Measurements from ENCODE around the gene CD44. TPM values are rescaled to one million over a fixed set of nuclear protein-coding genes. Genes with fewer than 3 reads are reported as not detected.

Gene CD44
- total RNA-seq, 1 donor from 2014 or later = 55.6 TPM

GRCh38 chr11:35134403-35135148, 4.4 kb upstream of the CD44 start:
- intact Hi-C loops (cut with DNase I) = no loop called here
- DNase-seq (ENCODE audit: low spot score) = no peak

GRCh38 chr11:35135222-35135621, 3.7 kb upstream of the CD44 start:
- DNase-seq (ENCODE audit: low spot score) = no peak
- intact Hi-C loops (cut with DNase I) = no loop called here

- DNase-seq (ENCODE audit: low spot score) = no peak
- intact Hi-C loops (cut with DNase I) = no loop called here
These were observed 2.7 kb upstream of the CD44 start for GRCh38 chr11:35136311-35136710.

- intact Hi-C loops (cut with DNase I) = no loop called here
- DNase-seq (ENCODE audit: low spot score) = no peak
These were observed 913 bp upstream of the CD44 start for GRCh38 chr11:35138058-35138457.

- no peak for DNase-seq (ENCODE audit: low spot score)
- intact Hi-C loops (cut with DNase I) = no loop called here
These were observed 397 bp upstream of the CD44 start for GRCh38 chr11:35138606-35138942.

GRCh38 chr11:35139722-35140282, 831 bp downstream of the CD44 start:
- intact Hi-C loops (cut with DNase I) = loop anchor here (5.0 kb wide), 1 partner anchor 42 kb away; no protein-coding TSS in a partner anchor
- no peak for DNase-seq (ENCODE audit: low spot score)

GRCh38 chr11:35141071-35141470, 2.1 kb downstream of the CD44 start:
- intact Hi-C loops (cut with DNase I) = loop anchor here (5.0 kb wide), 1 partner anchor 41 kb away; no protein-coding TSS in a partner anchor
- DNase-seq (ENCODE audit: low spot score) = no peak

GRCh38 chr11:35141571-35141971, 2.6 kb downstream of the CD44 start:
- intact Hi-C loops (cut with DNase I) = loop anchor here (5.0 kb wide), 1 partner anchor 41 kb away; no protein-coding TSS in a partner anchor
- DNase-seq (ENCODE audit: low spot score) = peak; percentile 84

GRCh38 chr11:35142481-35143075, 3.6 kb downstream of the CD44 start:
- no peak for DNase-seq (ENCODE audit: low spot score)
- intact Hi-C loops (cut with DNase I) = loop anchor here (5.0 kb wide), 1 partner anchor 40 kb away; no protein-coding TSS in a partner anchor

GRCh38 chr11:35143297-35144135, 4.5 kb downstream of the CD44 start:
- intact Hi-C loops (cut with DNase I) = loop anchor here (5.0 kb wide), 1 partner anchor 39 kb away; no protein-coding TSS in a partner anchor
- no peak for DNase-seq (ENCODE audit: low spot score)

- DNase-seq (ENCODE audit: low spot score) = no peak
- intact Hi-C loops (cut with DNase I) = loop anchor here (5.0 kb wide), 1 partner anchor 38 kb away; no protein-coding TSS in a partner anchor
These were observed 5.3 kb downstream of the CD44 start for GRCh38 chr11:35144136-35144741.

GRCh38 chr11:35144806-35145205, 5.8 kb downstream of the CD44 start:
- DNase-seq (ENCODE audit: low spot score) = no peak
- intact Hi-C loops (cut with DNase I) = loop anchor here (5.0 kb wide), 1 partner anchor 37 kb away; no protein-coding TSS in a partner anchor

- DNase-seq (ENCODE audit: low spot score) = no peak
- intact Hi-C loops (cut with DNase I) = no loop called here
These were observed 6.3 kb downstream of the CD44 start for GRCh38 chr11:35145271-35145670.

GRCh38 chr11:35146074-35146521, 7.1 kb downstream of the CD44 start:
- intact Hi-C loops (cut with DNase I) = no loop called here
- no peak for DNase-seq (ENCODE audit: low spot score)

GRCh38 chr11:35146711-35147110, 7.7 kb downstream of the CD44 start:
- intact Hi-C loops (cut with DNase I) = no loop called here
- DNase-seq (ENCODE audit: low spot score) = no peak

GRCh38 chr11:35147235-35147634, 8.3 kb downstream of the CD44 start:
- intact Hi-C loops (cut with DNase I) = no loop called here
- DNase-seq (ENCODE audit: low spot score) = no peak

- DNase-seq (ENCODE audit: low spot score) = no peak
- intact Hi-C loops (cut with DNase I) = no loop called here
These were observed 9.3 kb downstream of the CD44 start for GRCh38 chr11:35148163-35148837.

GRCh38 chr11:35150454-35150853, 11.5 kb downstream of the CD44 start:
- no peak for DNase-seq (ENCODE audit: low spot score)
- intact Hi-C loops (cut with DNase I) = no loop called here

- intact Hi-C loops (cut with DNase I) = no loop called here
- DNase-seq (ENCODE audit: low spot score) = no peak
These were observed 12.3 kb downstream of the CD44 start for GRCh38 chr11:35151241-35151640.

All from cardiac septum (tissue), 1 donor.